MCF 10A (cell line): ENCODE data around the gene SSH2. TPM values are rescaled to one million over a fixed set of nuclear protein-coding genes. Genes with fewer than 3 reads are reported as not detected.

ENCODE experiments used
- BruUV-seq: library from RNA; stranded (reverse); fragments of 400-500 nt; replicated peaks from 2 replicates; lab custom pipeline; 2021; lab: Mats Ljungman, UMichigan
- CTCF ChIA-PET: fragments of 300-600 bp; sonication (Branson Sonifier 250); formaldehyde crosslinking; extraction: SDS; loops from one replicate; lab custom pipeline; 2021; ENCODE audit warnings: antibody characterized with exemption, inconsistent platforms; lab: Yijun Ruan, JAX
- POLR2A ChIA-PET: fragments of 300-600, 350-650 bp; sonication (Branson Sonifier 250); formaldehyde crosslinking; extraction: SDS; loops from one replicate; lab custom pipeline; 2020; ENCODE audit warnings: antibody characterized with exemption, inconsistent platforms; lab: Yijun Ruan, JAX
- DNase-seq: peaks from one replicate; pipeline ENCODE4 v3.0.0-alpha.2; 2018; ENCODE audit not compliant: unreplicated experiment
- H3K27ac Mint-ChIP-seq: one replicate; pipeline ENCODE4 v1.8.0; 2022; ENCODE audit warnings: mild to moderate bottlenecking, low read depth, mixed read lengths; ENCODE audit not compliant: unreplicated experiment
- H3K27me3 Mint-ChIP-seq: one replicate; pipeline ENCODE4 v1.8.0; 2022; ENCODE audit warnings: mixed read lengths; ENCODE audit not compliant: insufficient read depth, unreplicated experiment
- H3K36me3 Mint-ChIP-seq: one replicate; pipeline ENCODE4 v1.8.0; 2022; ENCODE audit warnings: mild to moderate bottlenecking, moderate library complexity, mixed read lengths; ENCODE audit not compliant: insufficient read depth, unreplicated experiment
- H3K4me1 Mint-ChIP-seq: one replicate; pipeline ENCODE4 v1.8.0; 2022; ENCODE audit warnings: mixed read lengths; ENCODE audit not compliant: insufficient read depth, unreplicated experiment
- H3K4me3 Mint-ChIP-seq: one replicate; pipeline ENCODE4 v1.8.0; 2022; ENCODE audit warnings: mild to moderate bottlenecking, moderate library complexity, mixed read lengths; ENCODE audit not compliant: unreplicated experiment
- H3K9me3 Mint-ChIP-seq: one replicate; pipeline ENCODE4 v1.8.0; 2022; ENCODE audit warnings: mixed read lengths; ENCODE audit not compliant: unreplicated experiment
- CTCF ChIP-seq: fragments of 200-600 bp; IDR thresholded peaks from one replicate; pipeline ENCODE4 v1.8.0; 2022; ENCODE audit warnings: antibody characterized with exemption, mild to moderate bottlenecking; ENCODE audit not compliant: unreplicated experiment
- intact Hi-C: fragments of 100-400 bp; cut with micrococcal nuclease; formaldehyde crosslinking; loops from 2 replicates; pipeline ENCODE4 v1.14.1; 2022
- total RNA-seq: library from RNA; stranded (reverse); gene quantifications from 2 replicates; pipeline ENCODE4 v1.2.3, GENCODE V29; 2022

The SSH2 gene
- total RNA-seq, 1 experiment from 2014 or later, result 21.9 TPM

GRCh38 chr17:29717817-29718216 lies 212.2 kb downstream of the SSH2 start:
- Mint-ChIP-seq H3K27ac (peak overlapping the region; percentile 44), H3K36me3 (peaks cover 5% of the 10 kb centered on the region), H3K4me3 (no peak overlapping the region), H3K9me3 (no peaks in the 10 kb centered on the region), H3K4me1 (peaks cover 23% of the 10 kb centered on the region), H3K27me3 (no peaks in the 10 kb centered on the region)
- no TSS peak for BruUV-seq
- intact Hi-C loops, result no loop called here
- DNase-seq, result no peak
- TF ChIP-seq CTCF, result no peak
- ChIA-PET CTCF (interaction anchor here (0.6 kb wide), 1 partner anchor 50 kb away, joined by 3 read pairs; no protein-coding TSS in a partner anchor), POLR2A (interaction anchor here (1.4 kb wide), 1 partner anchor 29 kb away, joined by 3 read pairs; no protein-coding TSS in a partner anchor)

GRCh38 chr17:29716566-29716965 lies 213.5 kb downstream of the SSH2 start:
- peaks cover 23% of the 10 kb centered on the region for H3K4me1 Mint-ChIP-seq
- no peak for TF ChIP-seq CTCF
- no peak for DNase-seq
- BruUV-seq, result no TSS peak
- intact Hi-C loops, result no loop called here
- H3K27me3 Mint-ChIP-seq, result no peaks in the 10 kb centered on the region
- no peak overlapping the region for H3K27ac Mint-ChIP-seq
- no peak overlapping the region for H3K4me3 Mint-ChIP-seq
- H3K36me3 Mint-ChIP-seq, result peaks cover 5% of the 10 kb centered on the region
- ChIA-PET CTCF (no interaction called here), POLR2A (interaction anchor here (0.7 kb wide), 1 partner anchor 21 kb away, joined by 3 read pairs; no protein-coding TSS in a partner anchor)
- H3K9me3 Mint-ChIP-seq, result no peaks in the 10 kb centered on the region

- H3K4me1 Mint-ChIP-seq, result peaks cover 32% of the 10 kb centered on the region
- TF ChIP-seq CTCF, result no peak
Measured at GRCh38 chr17:29715680-29716079, 214.3 kb downstream of the SSH2 start.

GRCh38 chr17:29714146-29714545 lies 215.9 kb downstream of the SSH2 start:
- Mint-ChIP-seq H3K36me3 (peaks cover 13% of the 10 kb centered on the region), H3K4me1 (peaks cover 43% of the 10 kb centered on the region), H3K9me3 (no peaks in the 10 kb centered on the region), H3K27ac (no peak overlapping the region), H3K27me3 (no peaks in the 10 kb centered on the region), H3K4me3 (no peak overlapping the region)
- CTCF ChIA-PET, result no interaction called here
- POLR2A ChIA-PET, result interaction anchor here (0.9 to 1.0 kb wide), 3 partner anchors 46 to 146 kb away, joined by 3 to 5 read pairs (median 3); no protein-coding TSS in a partner anchor
- no peak for TF ChIP-seq CTCF
- intact Hi-C loops, result no loop called here
- no peak for DNase-seq
- no TSS peak for BruUV-seq

More at GRCh38 chr17:29715680-29716079, 214.3 kb downstream of the SSH2 start:
- Mint-ChIP-seq H3K9me3 (no peaks in the 10 kb centered on the region), H3K36me3 (peaks cover 9% of the 10 kb centered on the region), H3K27me3 (no peaks in the 10 kb centered on the region), H3K27ac (peak overlapping the region; percentile 49), H3K4me3 (no peak overlapping the region)
- BruUV-seq, result no TSS peak
- intact Hi-C loops, result no loop called here
- no peak for DNase-seq
- POLR2A ChIA-PET, result interaction anchor here (0.7 kb wide), 1 partner anchor 13 kb away, joined by 3 read pairs; no protein-coding TSS in a partner anchor
- CTCF ChIA-PET, result interaction anchor here (1.0 kb wide), 1 partner anchor 215 kb away, joined by 3 read pairs; no protein-coding TSS in a partner anchor
